OCI-LY7 (cell line): ENCODE measurements around the gene IRF2BP2.

Experiments
- EZH2phosphoT487 ChIP-seq: fragments of 200-600 bp; sonication (generic); IDR thresholded peaks from 2 replicates; pipeline ENCODE4 v1.6.1; 2018; ENCODE audit warnings: low read depth, borderline replicate concordance, mild to moderate bottlenecking, mixed run types, antibody characterized with exemption, low read length, moderate library complexity, mixed read lengths
- TF ChIP-seq, protein P1 (sequence below): fragments of 200-600 bp; sonication (generic); conservative IDR thresholded peaks from 2 replicates; pipeline ENCODE4 v1.5.1; 2014; ENCODE audit warnings: mild to moderate bottlenecking, antibody characterized with exemption, low read length, moderate library complexity, mixed read lengths

DNA sequence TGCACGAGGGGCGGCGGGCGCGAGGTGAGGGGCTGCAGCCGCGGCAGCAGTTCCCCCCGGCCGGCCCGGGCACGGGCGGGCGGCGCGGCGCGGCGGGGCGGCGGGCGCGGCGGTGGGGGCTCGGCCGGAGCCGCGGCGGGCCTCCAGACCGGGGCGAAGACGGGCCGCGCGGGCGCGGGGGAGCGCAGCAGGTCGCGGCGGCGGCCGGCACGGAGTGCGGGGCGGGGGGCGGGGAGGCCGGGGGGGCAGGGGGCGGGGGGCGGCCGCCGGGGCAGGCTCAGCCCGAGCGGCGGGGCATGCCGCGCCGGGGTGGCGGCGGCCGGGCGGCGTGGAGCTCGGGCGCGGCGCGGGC, 311 bp downstream of the IRF2BP2 start:
- TF ChIP-seq, protein P1, sequence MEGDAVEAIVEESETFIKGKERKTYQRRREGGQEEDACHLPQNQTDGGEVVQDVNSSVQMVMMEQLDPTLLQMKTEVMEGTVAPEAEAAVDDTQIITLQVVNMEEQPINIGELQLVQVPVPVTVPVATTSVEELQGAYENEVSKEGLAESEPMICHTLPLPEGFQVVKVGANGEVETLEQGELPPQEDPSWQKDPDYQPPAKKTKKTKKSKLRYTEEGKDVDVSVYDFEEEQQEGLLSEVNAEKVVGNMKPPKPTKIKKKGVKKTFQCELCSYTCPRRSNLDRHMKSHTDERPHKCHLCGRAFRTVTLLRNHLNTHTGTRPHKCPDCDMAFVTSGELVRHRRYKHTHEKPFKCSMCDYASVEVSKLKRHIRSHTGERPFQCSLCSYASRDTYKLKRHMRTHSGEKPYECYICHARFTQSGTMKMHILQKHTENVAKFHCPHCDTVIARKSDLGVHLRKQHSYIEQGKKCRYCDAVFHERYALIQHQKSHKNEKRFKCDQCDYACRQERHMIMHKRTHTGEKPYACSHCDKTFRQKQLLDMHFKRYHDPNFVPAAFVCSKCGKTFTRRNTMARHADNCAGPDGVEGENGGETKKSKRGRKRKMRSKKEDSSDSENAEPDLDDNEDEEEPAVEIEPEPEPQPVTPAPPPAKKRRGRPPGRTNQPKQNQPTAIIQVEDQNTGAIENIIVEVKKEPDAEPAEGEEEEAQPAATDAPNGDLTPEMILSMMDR = no peak
- TF ChIP-seq EZH2phosphoT487 = no peak
